GM18526 (cell line): ENCODE data around the gene MTFR1L.

Experiments
- POLR2A ChIP-seq: IDR thresholded peaks from 3 replicates; pipeline ENCODE4 v1.6.1; 2011; ENCODE audit not compliant: insufficient read length; ENCODE audit errors: extremely low read depth

The MTFR1L gene

DNA sequence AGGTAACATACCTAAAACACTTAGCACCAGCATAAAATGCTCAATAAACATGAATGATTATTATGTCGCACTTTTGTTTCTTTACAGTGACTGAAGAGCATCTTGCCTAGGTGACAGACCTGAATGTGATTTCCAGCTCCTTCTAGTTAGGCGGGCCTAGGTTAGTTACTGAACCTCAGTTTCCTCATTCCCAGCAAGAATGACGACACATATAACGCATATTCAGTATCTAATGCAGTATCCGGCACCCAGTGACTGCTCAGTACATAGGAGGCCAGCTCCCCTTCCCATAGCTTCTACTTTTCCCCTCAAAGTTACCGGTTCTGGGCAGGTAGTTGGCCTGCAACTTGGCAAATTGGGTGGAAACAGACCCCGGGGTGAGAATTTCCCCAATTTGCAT is 38.7 kb downstream of the MTFR1L start:
- TF ChIP-seq POLR2A = no peak

DNA sequence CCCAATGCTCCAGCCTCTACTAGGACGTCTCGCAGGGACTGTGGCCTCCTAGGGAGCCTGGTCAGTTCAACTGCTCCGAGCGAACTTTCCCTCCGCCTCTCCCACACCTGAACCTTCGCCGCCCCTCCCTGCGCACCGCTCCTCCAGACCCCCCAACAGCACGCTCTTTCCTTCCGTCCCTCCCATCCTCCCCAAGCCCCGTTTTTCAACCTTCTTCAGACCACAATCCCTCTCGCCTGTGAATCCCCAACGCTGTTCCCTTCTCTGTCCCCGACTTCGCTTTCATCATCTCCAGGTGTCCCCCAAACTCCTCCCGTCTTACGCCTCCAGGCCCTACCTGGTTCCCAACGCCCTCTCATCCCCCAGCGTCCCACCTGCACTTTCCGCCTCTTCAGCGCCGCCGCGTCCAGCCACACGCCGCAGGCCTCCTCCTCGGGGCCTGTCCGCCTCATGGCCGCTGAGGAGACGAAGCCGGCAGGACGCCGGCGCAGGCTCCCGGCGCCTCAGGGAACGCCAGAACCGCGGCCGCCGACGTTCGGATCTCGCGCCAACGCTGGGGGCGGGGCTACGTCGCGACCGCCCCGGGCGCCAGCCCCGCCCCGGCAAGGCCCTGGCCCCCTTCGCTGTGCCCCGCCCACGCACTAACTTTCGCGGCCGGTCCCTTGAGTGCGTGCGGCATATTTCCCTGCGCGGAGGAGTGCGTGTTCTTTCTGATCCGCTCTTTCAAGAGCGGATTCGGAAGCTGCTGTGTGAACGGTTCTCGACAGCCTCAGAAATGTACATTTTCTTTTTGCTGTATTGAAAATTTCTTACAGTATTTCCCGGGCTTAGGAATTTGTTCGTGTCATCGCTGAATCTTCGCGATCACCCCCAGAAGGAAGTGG is 39.4 kb downstream of the MTFR1L start, which contains the start of gene AUNIP:
TSS of gene AUNIP (minus strand) at position 552 of the 884 bp plus-strand sequence. CDS start at position 452, 100 bp downstream.
- peak; percentile 78 for TF ChIP-seq POLR2A

GRCh38 chr1:25861316-25862286 is 41.8 kb downstream of the MTFR1L start:
- no peak for TF ChIP-seq POLR2A

DNA sequence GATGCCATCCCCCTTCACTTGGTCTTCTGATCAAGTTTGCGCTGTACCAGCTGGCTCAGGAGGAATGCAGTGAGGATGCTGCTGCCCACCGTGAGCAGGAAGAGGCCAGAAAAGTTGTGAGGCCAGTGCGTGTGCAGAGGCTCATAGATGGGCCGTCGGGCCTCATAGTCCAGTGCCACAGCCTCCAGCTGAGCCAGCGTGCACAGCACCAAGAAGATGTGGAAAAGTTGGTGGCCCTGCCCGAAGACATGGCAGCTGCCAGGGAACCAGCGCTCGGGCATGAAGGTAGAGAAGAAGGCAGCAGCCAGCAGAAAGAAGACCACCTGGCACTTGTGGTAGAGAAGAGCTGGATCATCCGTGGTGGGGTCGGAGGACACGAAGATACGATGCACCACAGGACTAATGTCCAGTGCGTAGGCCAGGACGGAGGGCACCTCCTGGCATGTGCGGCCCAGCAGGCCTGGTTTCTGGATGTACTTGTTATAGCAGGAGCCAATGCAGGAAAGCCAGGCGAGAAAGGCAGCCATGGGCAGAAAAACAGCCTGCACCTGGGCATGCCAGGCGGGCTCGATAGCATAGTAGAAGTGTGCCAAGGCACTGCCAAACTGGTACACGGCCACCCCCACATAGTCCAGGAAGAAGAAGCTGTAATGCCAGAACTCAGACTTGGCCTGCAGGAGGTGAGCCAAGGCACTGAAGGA is 43.2 kb downstream of the MTFR1L start:
- TF ChIP-seq POLR2A = no peak

DNA sequence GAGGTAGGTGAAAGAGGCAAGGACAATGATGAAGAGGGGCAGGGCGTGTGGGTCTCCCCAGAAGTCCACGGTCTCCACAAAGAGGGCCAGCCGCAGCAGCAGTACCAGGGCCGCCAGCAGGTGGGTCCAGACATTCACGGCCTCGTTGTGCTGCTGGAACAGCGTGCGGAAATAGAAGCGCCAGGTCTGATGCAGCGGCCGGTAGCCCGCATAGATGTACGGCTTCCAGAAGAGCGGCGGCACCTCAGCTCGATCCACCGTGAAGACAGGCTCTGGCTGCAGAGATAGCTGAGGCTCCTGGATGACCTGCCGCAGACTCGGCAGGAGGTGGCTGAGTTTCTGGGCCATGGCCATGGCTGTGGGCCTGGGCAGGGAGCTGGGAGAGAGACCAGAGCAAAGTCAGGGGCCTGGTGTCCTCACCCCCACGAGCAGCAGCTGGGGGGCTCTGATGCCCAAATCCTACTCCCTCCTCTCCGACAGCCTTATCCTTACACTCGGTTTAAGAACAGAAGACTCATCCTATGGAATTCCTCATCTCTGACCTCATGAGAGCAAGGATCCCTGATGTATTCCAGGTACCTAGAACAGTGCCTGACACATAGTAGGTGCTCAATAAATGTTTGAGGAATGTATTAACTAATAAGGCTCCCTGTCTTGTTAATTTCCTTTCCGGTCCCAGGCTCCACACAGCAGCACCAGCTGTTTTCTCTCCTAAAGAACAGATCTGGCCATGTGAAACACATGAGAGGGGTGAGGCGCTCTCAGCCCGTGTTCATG is 43.9 kb downstream of the MTFR1L start:
- TF ChIP-seq POLR2A = no peak

DNA sequence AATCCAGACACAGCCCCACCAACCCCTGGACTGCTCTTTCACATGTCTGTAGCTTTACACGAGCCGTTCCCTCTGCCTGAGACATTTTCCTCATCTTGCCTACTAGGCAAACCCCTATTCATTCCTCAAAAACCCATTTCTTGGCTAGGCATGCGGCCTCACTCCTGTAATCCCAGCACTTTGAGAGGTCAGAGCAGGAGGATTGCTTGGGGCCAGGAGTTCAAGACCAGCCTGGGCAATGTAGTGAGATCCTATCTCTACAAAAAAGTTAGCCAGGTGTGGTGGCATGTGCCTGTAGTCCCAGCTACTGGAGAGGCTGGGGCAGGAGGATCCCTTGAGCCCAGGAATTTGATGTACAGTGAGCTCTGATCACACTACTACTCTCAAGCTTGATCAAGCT is 44.7 kb downstream of the MTFR1L start:
- TF ChIP-seq POLR2A = no peak

- no peak for TF ChIP-seq POLR2A
Measured at GRCh38 chr1:25866288-25866687, 46.5 kb downstream of the MTFR1L start.

GRCh38 chr1:25867210-25867991 is 47.6 kb downstream of the MTFR1L start:
- no peak for TF ChIP-seq POLR2A

- TF ChIP-seq POLR2A = no peak
Measured at GRCh38 chr1:25869909-25870606, 50.3 kb downstream of the MTFR1L start.

GRCh38 chr1:25870614-25871013 is 50.9 kb downstream of the MTFR1L start:
- no peak for TF ChIP-seq POLR2A

GRCh38 chr1:25871086-25871703 is 51.4 kb downstream of the MTFR1L start:
- TF ChIP-seq POLR2A = no peak

- TF ChIP-seq POLR2A = no peak
Measured at GRCh38 chr1:25871704-25872494, 52.1 kb downstream of the MTFR1L start.

- TF ChIP-seq POLR2A = no peak
Measured at GRCh38 chr1:25872713-25873112, 53.0 kb downstream of the MTFR1L start.
